ENCODE measurements around the gene MAN2A2.
"Not testable (repeated sequence)": the region's sequence is repeated elsewhere in the genome, so short reads cannot be mapped to it uniquely, and the experiment has no call there.

Gene MAN2A2

DNA sequence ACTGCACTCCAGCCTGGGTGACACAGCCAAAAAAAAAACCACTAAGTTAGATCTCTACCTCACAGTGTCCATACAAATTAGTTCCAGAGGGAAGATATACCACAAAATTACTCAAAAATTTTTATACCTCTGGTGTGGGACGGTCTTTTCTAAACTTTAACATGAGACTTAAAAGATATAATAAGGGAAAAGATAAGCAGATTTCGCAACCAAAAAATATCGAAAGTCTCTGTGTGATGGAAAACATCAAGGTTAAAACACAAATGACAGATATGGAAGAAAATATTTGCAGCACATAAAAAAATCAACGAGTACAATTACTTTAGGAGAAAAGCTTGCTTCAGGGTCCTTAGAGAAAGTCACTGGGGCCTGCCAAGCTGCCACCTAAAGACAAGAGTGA lies 18.8 kb downstream of the MAN2A2 start:
- no peak for DNase-seq (ENCODE audit: low read depth)

DNA sequence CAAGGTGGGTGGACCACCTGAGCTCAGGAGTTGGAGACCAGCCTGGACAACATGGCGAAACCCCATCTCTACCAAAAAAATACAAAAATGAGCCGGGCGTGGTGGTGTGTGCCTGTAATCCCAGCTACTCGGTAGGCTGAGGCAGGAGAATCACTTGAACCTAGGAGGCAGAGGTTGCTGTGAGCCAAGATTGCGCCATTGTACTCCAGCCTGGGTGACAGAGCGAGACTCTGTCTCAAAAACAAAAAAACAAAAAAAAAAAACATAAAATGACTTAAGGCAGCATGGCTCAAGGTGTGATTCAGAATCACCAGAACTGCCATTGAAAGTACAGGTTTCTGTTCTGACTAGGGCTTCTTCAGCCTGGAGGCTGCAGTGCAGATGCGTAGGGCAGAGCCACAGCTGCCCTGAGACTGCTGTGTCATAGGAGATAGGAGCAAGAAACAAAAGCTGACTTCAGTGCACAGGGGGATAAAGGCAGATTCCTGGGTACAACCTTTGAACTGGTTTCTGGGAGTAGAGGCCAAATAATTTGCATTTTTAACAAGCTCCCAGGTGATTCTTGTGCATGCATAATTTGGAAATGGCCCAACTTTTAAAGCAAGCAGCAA lies 19.7 kb downstream of the MAN2A2 start:
- not testable (repeated sequence) for DNase-seq (ENCODE audit: low read depth)

DNA sequence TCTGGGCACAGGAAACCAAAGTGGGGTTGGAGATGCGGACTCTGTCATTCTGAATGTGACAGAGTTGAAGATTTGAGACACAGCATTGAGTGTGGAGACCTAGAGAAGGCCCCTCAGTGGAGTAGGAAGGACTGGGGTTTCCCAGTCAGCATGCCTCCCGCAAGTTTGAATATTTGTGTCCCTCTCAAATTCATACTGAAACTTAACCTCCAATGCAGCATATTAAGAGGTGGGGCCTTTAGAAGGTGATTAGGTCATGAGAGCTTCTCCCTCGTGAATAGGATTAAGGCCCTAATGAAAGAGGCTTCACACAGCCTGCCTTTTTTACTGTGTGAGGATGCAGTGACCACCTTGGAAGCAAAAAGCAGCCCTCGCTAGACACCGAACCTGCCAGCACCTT lies 21.3 kb downstream of the MAN2A2 start:
- no peak for DNase-seq (ENCODE audit: low read depth)

DNA sequence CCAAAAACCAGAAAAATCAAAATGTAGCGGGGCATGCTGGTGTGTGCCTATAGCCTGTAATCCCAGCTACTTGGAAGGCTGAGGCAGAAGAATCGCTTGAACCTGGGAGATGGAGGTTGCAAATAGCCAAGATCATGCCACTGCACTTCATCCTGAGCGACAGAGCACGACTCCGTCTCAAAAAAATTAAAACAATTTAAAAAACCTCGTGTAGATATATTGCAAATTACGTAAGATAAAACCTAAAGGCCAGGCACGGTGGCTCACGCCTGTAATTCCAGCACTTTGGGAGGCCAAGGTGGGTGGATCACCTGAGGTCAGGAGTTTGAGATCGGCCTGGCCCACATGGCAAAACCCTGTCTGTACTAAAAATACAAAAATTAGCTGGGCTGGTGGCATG lies 23.7 kb downstream of the MAN2A2 start:
- not testable (repeated sequence) for DNase-seq (ENCODE audit: low read depth)

DNA sequence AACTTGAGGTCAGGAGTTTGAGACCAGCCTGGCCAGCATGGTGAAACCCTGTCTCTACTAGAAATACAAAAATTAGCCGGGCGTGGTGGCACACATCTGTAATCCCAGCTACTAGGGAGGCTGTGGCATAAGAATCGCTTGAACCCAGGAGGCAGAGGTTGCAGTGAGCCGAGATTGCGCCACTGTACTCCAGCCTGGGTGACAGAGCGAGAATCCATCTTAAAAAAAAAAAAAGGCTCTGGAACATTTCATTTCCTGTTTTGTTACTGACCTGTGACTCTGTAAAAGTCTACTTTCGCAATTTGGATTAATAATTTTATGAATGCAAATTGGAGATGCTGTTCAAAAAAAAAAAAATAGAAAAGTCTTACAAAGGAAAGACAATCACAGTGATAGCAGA lies 25.0 kb downstream of the MAN2A2 start:
- DNase-seq (ENCODE audit: low read depth): not testable (repeated sequence)

DNA sequence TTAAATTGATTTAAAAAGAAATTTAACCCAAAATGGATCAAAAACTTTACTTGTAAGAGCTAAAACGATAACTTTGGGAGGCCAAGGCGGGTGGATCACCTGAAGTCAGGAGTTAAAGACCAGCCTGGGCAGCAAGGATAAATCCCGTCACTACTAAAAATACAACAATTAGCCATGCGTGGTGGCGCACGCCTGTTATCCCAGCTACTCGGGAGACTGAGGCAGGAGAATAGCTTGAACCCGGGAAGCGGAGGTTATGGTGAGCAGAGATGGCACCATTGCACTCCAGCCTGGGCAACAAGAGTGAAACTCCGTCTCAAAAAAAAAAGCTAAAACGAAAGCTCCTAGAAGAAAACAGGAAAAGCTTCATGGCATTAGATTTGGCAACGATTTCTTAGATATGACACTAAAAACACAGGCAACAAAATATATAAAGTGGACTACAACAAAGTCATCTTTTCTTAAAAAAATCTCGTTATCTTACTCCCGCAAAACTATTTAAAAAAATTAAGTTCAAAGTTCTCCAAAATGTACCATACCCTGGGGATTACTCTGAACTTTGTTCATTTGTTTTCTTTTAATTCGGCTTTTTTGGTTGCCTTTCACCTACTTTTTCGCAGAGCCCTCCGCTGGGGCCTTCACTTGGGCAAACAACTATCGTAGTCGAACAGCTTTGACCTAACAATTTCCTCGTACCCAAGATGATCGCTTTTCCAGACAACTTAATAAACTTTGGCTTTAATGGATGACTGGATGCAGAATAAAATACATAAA lies 26.3 kb downstream of the MAN2A2 start:
- DNase-seq (ENCODE audit: low read depth): no peak

DNA sequence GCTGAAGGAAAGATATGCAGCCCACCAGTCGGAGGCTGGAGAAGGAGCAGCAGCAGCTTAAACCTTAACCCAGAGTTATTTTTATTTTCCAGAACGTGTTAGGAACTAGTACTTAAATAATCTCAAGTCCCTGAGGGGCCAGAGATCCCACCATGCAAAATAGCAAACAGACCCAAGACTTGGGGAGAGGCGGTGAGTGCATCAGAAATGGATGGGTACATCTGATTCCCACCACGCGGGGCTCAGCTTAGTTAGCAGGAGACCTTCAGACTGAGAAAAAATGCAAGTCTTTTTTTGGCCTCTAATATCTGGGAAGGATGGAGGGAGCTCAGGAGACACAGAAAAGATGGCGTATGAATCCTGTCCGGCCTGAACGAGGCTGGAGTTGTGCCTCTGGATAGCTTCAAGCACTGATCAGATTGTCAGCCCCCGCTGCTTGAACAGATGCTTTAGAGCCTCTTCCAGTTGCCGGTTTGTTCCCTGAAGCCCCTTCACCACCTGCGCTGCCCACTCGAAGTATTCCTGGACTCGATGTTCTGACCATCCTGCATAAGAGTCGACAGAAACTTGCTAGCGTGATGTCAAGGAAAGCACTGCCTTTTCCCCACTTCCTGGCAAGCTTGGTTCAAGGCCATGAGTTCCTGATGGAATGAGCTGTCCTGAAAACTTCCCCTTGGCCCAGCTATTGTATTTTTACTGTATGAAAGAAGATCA lies 27.9 kb downstream of the MAN2A2 start:
- DNase-seq (ENCODE audit: low read depth): no peak

DNA sequence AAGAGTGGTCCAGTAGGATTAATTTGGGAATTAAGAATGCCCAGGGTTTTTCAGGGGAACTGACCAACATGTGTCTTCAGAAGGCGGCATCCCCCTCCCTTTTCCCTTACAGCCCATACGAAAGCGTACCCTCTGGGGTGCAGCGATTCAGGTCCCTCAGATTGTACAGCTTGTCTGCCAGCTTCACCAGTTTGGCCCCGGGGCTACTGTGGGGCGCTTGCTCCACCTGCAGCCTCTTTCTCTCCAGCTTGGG lies 28.4 kb downstream of the MAN2A2 start:
- DNase-seq (ENCODE audit: low read depth): no peak

DNA sequence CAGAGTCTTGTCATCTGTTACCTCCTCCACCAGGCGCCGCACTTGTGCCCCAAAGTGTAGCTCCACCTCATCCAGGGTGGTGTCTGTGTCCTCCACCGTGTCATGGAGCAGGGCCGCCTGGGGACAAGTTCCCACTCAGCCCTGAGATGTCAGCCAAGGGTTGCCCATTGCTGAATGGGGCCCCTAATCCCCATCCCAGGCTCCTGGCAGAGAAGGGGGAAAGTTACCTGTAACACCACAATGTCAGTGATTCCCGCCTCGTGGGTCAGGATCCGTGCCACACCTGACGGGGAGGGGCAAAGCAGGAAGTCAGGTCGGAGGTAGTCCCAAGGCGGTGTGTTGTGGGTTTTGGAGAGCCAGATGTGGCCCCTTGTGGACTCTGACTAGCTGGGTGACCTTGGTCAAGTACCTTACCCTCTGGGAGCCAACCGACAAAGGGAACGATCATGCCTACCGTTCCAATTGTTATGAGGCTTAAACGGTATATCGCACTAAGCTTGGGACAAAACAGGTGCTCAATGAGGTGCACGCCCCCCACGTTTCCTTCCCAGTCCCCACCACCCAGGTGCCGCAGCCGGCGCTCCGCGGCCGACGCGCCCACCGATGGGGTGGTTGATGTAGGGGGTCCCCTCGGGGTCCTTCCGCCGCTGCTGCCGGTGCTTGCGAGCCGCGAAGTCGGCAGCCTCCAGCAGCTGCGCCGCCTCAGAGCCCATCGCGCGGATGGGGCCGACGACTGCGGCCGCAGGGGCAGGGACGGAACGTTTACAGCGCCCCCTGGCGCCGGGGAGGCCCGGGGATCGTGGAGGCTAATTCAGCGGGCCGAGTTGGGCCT lies 28.9 kb downstream of the MAN2A2 start, which contains the start of gene HDDC3:
Gene HDDC3 (minus strand): TSS at position 722 of the 832 bp plus-strand sequence. CDS start 9 bp downstream, at position 713.
- DNase-seq (ENCODE audit: low read depth): peak; percentile 63

DNA sequence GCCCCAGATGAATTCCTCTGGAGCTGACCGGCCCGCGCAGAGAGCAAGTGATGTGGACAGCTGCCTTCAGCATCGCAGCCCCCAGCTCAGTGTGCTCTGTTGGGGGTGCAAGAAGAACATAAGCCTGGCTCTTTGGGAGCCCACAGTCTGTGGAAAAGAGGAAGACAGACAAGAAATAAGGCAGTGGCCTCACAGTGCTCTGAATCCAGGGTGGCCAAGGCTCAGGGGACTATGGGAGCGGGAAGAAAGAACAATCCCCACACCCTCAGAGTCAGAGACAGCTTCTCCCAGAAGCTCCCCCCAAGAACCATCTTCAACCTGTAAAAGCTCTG lies 29.5 kb downstream of the MAN2A2 start:
- no peak for DNase-seq (ENCODE audit: low read depth)

DNA sequence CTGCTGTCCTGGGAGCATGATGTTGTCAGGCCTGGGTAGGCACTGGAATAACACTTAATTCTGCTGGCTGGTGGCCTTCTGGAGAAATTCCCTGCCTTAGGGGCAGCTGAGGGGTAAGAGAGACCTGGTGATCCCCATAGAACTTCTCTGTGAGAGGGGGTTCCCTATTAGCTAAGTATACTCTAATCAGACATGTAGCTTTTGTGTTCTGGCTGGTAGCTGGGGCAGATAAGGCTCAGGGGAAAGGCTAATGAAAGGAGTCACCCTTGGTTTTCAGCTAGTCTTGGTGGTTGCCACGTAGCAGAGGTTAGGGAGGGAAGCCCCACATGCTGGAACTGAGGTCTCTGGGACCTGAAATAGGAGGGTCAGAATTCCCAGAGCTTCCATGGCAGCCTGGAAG lies 30.2 kb downstream of the MAN2A2 start:
- no peak for DNase-seq (ENCODE audit: low read depth)

DNA sequence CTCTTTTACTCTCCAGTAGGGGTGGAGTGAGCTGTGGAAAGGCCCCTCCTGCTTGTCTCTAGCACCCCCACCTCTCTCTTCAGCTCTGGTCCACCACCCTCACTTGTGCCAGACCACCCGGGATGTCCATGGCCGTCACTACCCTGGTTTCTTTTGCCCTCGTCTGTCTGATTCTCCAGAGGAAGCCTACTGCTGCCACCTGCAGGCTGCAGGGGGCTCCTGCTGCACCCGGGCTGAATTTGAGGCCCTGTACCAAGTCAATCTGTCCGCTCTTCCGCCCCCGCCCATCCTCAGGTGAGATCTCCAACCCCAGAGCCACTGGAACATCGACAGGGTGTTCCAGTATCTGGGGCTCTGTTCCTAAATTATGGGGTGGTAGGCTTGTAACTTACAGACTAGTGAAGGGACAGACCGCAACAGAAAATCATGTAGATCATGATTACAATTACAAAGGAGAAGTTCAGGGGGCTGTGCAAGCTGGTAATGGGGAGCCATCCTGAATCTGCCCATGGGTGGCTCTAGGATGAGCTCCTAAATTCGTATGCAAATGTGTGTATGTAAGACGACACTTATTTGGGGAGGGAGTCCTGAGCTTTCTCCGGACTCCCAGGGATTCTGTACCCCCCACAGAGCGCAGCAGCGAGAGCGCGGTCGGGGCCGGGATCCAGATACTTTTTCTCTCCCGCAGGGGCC lies 31.3 kb downstream of the MAN2A2 start:
- DNase-seq (ENCODE audit: low read depth): peak; percentile 72

DNA sequence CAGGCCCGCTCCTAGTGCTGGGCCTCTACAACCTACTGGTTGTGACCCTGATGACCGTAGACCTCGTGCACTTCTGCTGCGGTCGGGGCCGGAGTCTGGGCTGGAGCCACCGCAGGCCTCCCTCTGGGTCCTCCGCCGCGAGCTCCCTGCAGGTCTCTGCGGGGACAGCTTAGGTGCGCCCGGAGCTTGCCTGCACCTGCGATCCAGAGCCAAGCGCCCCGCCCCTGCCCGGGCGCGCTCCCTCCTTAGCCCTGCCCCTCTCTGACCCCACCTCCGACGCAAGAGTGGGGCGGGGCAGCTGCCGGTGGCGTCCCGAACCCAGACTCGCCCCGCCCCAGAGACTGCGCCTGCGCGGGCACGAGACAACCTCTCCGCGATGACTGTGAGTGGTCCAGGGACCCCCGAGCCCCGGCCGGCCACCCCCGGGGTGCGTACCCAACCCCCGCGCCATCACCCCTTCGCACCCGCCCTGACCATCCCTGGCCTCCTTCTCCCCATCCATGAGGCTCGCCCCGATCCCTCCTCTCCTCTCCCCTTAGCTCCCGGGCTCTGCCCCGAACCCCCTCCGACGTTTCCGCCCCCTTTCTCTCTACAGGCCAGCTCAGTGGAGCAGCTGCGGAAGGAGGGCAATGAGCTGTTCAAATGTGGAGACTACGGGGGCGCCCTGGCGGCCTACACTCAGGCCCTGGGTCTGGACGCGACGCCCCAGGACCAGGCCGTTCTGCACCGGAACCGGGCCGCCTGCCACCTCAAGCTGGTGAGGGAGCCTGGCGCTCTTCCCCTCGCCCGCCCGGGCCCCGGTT lies 32.0 kb downstream of the MAN2A2 start, which contains the start of gene UNC45A:
Gene UNC45A (plus strand): TSS at position 337 of the 803 bp plus-strand sequence. CDS start 40 bp downstream, at position 377.
- DNase-seq (ENCODE audit: low read depth): peak; percentile 73

DNA sequence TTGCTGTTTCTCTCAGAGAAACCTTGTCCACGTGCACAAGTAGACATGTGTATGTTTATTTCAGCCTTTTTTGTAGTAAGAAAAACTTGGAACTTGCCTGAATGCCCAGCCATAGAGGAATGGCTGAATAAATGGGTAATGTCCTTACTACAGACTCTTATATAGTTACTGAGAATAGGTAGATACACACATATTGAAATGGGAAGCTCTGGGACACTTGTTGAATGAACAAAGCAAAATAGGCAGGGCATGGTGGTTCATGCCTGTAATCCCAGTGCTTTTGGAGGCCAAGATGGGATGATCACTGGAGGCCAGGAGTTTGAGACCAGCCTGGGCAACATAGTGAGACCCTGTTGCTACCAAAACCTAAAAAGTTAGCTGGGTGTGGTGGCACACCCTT lies 33.7 kb downstream of the MAN2A2 start:
- DNase-seq (ENCODE audit: low read depth): no peak

DNA sequence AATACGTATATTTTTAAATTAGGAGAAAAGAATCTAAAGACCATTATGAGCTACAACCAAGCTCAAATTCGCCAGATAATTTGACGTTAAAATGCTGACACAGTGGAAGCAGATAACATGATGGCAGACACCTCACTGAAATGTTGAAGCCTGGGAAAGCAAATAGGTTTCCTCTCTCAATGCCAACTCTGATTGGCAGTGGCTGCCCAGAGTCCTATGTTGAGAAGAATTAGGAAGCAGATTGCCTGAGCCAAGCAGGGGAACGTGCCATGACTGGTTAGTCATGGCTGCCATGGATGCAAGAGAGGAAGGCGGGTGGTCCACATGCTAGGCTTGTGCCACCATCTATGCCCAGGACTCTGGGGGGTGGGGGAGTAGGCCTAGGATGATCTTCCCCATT lies 35.2 kb downstream of the MAN2A2 start:
- DNase-seq (ENCODE audit: low read depth): no peak

DNA sequence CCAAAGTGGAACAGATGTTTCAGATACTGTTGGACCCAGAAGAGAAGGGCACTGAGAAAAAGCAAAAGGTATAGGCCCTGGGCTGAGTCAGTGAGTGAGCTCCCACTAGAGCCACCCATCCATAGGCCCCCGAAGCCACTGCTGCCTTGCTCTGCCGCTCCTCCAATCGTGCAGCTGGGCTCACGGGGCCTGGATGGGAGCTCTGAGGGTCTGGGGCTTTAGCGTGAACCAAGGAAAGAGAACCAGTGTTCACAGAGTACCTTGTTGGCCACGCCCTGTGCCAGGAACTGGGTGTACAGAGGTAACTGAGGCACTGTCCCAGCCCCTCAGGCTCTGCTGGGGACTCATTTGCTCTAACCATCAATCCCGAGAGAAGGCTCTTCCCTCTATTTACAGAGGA lies 36.7 kb downstream of the MAN2A2 start:
- no peak for DNase-seq (ENCODE audit: low read depth)

DNA sequence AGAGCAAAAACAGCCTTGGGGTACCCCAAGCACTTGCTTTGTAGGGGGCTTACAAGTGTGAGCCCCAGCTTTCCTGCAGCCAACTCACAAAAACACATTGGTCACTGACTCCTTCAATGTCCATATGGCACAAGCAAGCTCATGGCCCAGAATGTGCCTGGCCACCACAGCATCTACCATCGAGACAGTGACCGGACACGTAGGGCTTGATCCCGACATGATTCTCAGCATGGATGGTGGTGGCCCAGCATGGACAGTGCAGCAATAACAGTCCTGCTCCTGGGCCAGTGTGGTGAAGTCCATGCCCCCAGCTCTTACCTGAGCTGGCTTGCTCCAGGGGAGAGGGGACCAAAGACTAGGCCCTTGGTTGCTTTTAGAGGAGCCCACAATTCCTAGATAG lies 37.9 kb downstream of the MAN2A2 start:
- no peak for DNase-seq (ENCODE audit: low read depth)

DNA sequence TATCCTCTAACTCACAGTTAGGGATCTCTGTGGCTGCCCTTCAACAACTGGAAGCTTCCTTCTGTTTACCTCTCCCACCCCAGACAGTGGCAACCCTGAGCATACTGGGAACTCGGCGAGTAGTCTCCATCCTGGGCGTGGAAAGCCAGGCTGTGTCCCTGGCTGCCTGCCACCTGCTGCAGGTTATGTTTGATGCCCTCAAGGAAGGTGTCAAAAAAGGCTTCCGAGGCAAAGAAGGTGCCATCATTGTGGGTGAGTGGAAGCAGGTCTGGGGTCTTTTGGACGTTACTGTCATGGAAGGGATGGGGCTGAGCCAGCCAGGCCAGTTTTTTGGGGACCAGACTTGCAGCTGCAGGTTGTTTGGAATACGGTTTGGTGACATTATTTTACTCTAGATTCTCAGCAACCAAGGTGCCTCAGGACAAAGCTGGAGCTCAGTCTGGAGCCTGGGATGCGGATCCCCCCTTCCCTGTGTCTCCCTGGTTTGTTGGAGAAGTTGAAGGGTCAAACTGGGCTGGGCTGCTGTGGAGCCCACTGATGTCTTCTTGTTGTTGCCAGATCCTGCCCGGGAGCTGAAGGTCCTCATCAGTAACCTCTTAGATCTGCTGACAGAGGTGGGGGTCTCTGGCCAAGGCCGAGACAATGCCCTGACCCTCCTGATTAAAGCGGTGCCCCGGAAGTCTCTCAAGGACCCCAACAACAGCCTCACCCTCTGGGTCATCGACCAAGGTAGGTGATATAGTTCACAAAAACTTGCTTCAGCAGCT lies 39.4 kb downstream of the MAN2A2 start:
- DNase-seq (ENCODE audit: low read depth): no peak

DNA sequence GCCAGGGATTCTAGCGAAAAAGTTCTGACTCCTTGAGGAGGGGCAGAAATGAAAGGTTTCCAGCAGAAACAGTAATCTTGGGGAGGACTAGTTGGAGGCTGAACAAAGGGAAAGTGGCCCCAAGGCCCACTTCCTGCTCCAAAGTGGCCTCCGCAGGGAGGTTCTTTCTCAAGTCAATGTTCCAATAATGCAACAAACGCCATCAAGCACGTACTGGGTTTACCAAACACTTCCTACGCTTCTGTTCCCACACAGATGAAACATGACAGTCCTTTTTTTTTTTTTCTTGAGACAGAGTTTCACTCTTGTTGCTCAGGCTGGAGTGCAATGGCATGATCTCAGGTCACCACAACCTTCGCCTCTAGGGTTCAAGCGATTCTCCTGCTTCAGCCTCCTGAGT lies 42.0 kb downstream of the MAN2A2 start:
- no peak for DNase-seq (ENCODE audit: low read depth)

DNA sequence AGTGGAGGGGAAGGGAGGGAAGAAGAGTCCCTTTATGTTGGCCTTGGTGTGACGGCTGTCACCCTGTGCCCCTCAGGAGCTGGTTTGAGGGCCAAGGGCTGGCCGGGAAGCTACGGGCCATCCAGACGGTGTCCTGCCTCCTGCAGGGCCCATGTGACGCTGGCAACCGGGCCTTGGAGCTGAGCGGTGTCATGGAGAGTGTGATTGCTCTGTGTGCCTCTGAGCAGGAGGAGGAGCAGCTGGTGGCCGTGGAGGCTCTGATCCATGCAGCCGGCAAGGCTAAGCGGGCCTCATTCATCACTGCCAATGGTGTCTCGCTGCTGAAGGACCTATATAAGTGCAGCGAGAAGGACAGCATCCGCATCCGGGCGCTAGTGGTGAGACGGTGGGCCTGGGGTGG lies 43.4 kb downstream of the MAN2A2 start:
- DNase-seq (ENCODE audit: low read depth): no peak
